Spinal cord (tissue), 10 donors: ENCODE data around the gene OSBPL6. TPM values are rescaled to one million over a fixed set of nuclear protein-coding genes. Genes with fewer than 3 reads are reported as not detected.

ENCODE experiments used
- DNase-seq, 6 donors: peaks; one replicate each; pipeline versions ENCODE4 v3.0.0 to v3.0.0-alpha.2; 2013 to 2015; ENCODE audit warnings: low spot score in 6 of 6, low read depth in 4 of 6
- H3K27ac ChIP-seq: one replicate; pipeline ENCODE4 v1.5.1; 2013; ENCODE audit warnings: low read depth, low read length, control low read depth
- H3K27me3 ChIP-seq: one replicate; pipeline ENCODE4 v1.6.1; 2013; ENCODE audit warnings: low read length; ENCODE audit not compliant: control insufficient read depth, insufficient read depth
- H3K36me3 ChIP-seq: one replicate; pipeline ENCODE4 v1.6.1; 2013; ENCODE audit warnings: low read length; ENCODE audit not compliant: control insufficient read depth, insufficient read depth
- H3K4me1 ChIP-seq: one replicate; pipeline ENCODE4 v1.6.1; 2013; ENCODE audit warnings: low read length; ENCODE audit not compliant: control insufficient read depth, insufficient read depth
- H3K4me3 ChIP-seq: one replicate; pipeline ENCODE4 v1.5.1; 2013; ENCODE audit warnings: low read depth, low read length, control low read depth
- H3K9me3 ChIP-seq: one replicate; pipeline ENCODE4 v1.6.1; 2013; ENCODE audit warnings: low read length; ENCODE audit not compliant: control insufficient read depth, insufficient read depth
- WGBS: methylation state at CpG from one replicate; pipeline ENCODE4 v1.1.5; 2013; ENCODE audit warnings: missing lambda C conversion rate; ENCODE audit not compliant: insufficient coverage; 5-methylcytosine and 5-hydroxymethylcytosine counted together
- polyA plus RNA-seq, 2 donors: library from polyadenylated mRNA; unstranded; fragments of 120-200 nt; gene quantifications; one replicate each; pipeline ENCODE4 v1.2.1, GENCODE V29; 2013; ENCODE audit not compliant: insufficient read length in 2 of 2
- total RNA-seq, 2 donors: library from RNA; depleted of rRNA in 1 of 2; stranded (reverse); fragments of 120-200 nt in 1 of 2; fragments of >200 nt in 1 of 2; gene quantifications; one replicate each; pipeline versions ENCODE4 v1.2.3 to v1.2.4, GENCODE V29; 2013 to 2014
- donor health status: healthy.

OSBPL6 gene
- total and polyA plus RNA-seq, 4 donors: 7.3 to 18.8 (median 17.8) TPM

- WGBS: under 1% methylated on average over 76 of the region's 76 CpGs
- H3K4me3 ChIP-seq: peak within 1 kb of the TSS; percentile 90
- peaks cover 17% of the 10 kb centered on the region for H3K4me1 ChIP-seq
- DNase-seq: peak; percentile 93 to 99 (median 94)
- H3K27ac ChIP-seq: peak within 1 kb of the TSS; percentile 98
- peaks cover 9% of the 10 kb centered on the region for H3K36me3 ChIP-seq
- no peaks in the 10 kb centered on the region for H3K27me3 ChIP-seq
- H3K9me3 ChIP-seq: no peaks in the 10 kb centered on the region
These were observed 256.6 kb downstream of the OSBPL6 start, which contains the start of the genes PJVK and PRKRA for GRCh38 chr2:178450774-178451525. Gene PJVK, plus strand, starts transcription at chr2:178451378. Its CDS starts 2,032 bp downstream, at chr2:178453410. Gene PRKRA, minus strand, starts transcription at chr2:178451175. Its CDS starts 145 bp downstream, at chr2:178451030.

GRCh38 chr2:178452334-178452733 is 258.0 kb downstream of the OSBPL6 start:
- H3K9me3 ChIP-seq: no peaks in the 10 kb centered on the region

More at GRCh38 chr2:178452334-178452733, 258.0 kb downstream of the OSBPL6 start:
- Histone ChIP-seq H3K27me3 (no peaks in the 10 kb centered on the region), H3K4me1 (peaks cover 17% of the 10 kb centered on the region), H3K36me3 (no peaks in the 10 kb centered on the region), H3K27ac (no peak overlapping the region), H3K4me3 (no peak overlapping the region)
- peak in 1 of 6 donors; percentile 8 for DNase-seq
- WGBS: no CpG with 5 or more reads among the region's 2 CpGs

Other genes starting within 250 kb of the OSBPL6 start
- gene PDE11A, start 121.7 kb upstream of the OSBPL6 start, total RNA-seq: 1 to 10 TPM; 1.9 to 6.5 TPM
- 1 to 10 TPM; 1.9 to 2.4 TPM for gene PDE11A, start 121.7 kb upstream of the OSBPL6 start, polyA plus RNA-seq
- 10 to 100 TPM; 20.3 to 26.6 TPM for gene RBM45, start 82.1 kb upstream of the OSBPL6 start, total RNA-seq
- gene RBM45, start 82.1 kb upstream of the OSBPL6 start, polyA plus RNA-seq: 10 to 100 TPM; 17.4 to 18.3 TPM